ENCODE results near the gene PLD6.

DNA sequence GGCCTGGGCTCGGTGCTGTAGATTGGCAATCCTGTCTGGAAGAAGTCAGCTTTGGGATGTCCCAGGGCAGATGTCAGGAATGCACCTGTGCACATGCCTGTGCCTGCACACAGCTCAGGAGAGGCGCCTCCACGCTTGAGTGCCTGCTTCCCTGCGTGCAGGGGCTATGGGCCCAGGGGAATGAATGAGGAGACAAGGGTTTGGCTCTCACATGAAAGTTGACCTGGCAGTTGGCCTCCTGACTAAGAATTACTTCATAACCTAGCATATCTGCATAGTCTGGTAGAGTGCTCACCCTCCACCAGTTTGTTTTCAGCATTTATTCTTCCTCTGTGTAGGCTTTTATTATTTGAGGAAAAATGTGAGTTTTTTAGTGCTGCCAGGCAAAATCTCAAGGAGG lies 50.0 kb downstream of the PLD6 start:
- TF ChIP-seq POLR2AphosphoS5 (IDR thresholded peaks at IDR 0.05; ENCODE audit: low read depth, low read length) (no peak), TCF7L2 (IDR thresholded peaks at IDR 0.05; ENCODE audit: low read depth, low read length) (no peak), SIN3A (IDR thresholded peaks at IDR 0.05; ENCODE audit: borderline replicate concordance, insufficient read depth, low read depth, low read length) (no peak)
- TF ChIP-seq, protein P1, sequence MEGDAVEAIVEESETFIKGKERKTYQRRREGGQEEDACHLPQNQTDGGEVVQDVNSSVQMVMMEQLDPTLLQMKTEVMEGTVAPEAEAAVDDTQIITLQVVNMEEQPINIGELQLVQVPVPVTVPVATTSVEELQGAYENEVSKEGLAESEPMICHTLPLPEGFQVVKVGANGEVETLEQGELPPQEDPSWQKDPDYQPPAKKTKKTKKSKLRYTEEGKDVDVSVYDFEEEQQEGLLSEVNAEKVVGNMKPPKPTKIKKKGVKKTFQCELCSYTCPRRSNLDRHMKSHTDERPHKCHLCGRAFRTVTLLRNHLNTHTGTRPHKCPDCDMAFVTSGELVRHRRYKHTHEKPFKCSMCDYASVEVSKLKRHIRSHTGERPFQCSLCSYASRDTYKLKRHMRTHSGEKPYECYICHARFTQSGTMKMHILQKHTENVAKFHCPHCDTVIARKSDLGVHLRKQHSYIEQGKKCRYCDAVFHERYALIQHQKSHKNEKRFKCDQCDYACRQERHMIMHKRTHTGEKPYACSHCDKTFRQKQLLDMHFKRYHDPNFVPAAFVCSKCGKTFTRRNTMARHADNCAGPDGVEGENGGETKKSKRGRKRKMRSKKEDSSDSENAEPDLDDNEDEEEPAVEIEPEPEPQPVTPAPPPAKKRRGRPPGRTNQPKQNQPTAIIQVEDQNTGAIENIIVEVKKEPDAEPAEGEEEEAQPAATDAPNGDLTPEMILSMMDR (IDR thresholded peaks at IDR 0.05), result no peak
